ENCODE results near the gene GRIA1.
"Not testable (repeated sequence)": the region's sequence is repeated elsewhere in the genome, so short reads cannot be mapped to it uniquely, and the experiment has no call there.

The GRIA1 gene

DNA sequence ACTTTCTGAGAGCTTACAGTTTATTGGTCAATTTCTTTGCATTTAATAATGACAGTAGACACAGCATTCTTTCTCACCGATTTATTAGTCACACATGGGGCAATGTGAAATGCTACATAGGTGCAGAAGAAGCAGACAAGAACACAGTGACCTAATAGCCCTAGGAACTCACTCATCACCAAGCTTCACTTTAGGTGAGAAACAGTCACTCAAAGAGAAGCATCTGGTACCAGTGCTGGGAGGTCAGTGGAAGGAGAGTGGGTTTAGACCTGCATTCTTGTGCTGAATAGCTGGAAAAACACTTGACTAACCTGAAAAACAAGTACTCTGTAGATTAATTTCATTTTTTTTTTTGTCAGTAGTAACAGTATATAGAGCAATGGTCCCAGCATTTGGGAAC lies 179.6 kb downstream of the GRIA1 start:
- no peak for DNase-seq

DNA sequence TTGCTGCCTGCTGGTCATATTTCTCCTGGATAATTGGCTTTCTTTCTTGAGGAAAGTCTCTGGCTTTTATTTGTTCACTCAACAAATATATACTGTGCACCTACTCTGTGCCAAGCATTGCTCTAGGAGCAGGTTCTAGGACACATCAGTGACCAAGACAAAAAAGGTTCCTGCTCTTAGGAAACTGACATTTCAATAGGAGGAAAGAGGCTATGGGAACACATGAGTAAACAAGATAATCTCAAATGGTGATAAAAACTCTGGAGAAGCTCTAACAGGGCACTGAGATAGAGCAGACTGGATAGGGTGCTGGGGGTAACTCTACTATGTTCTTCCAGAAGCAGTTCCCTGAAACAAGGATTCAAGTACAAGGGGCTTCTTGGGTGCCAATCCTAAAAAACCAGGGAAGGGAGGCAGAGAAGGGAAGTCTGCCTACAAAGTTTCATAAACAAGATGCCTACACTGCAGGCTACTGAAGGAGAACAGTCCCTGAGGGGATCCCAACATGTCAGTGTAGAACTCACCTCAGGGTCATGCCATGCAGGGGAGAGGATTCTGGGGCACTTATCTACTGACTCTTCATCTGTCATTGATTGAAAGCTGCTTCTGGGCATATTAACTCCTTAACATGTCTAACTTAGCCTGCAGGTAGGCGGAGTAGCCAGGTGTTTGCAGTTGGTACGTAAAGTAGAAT lies 181.3 kb downstream of the GRIA1 start:
- DNase-seq, result no peak

DNA sequence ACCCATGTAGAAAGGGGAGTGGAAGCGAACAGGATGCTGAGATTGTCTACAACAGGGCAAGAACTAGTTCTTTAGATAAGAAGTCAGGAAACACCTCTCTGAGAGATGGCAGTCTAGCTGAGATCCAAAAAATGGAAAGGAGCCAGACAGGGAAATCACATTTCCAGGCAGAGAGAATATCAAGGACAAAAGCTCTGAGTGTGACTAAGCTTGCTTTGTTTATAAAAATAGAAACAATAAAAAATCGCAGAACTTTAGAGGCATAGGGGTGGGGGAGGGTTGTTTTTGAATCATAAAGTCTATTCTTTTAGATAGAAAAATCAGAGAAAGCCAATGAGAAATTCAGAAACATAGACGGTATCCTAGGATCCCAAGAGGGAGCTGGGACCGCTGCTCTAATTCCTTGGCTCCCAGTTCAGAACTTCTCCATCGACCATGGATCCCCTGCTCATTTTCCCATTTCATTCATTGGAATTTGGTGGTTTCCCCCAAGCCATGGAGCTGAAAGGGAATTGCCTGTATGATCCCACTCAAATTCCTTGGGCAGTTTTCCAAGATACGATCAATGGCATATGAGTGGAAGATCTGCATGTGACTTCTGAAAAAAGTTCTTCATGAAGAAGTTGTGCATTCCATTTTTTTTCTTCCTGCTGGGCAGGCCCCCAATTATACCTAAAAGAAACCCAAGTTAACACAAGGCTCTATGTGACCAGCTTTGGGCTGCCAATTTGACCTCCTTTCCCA lies 182.0 kb downstream of the GRIA1 start:
- DNase-seq, result no peak

GRCh38 chr5:153674356-153674755 lies 183.9 kb downstream of the GRIA1 start:
- DNase-seq, result no peak

GRCh38 chr5:153676406-153676805 lies 185.9 kb downstream of the GRIA1 start:
- DNase-seq, result no peak

- DNase-seq, result no peak
Measured at GRCh38 chr5:153676821-153677220, 186.4 kb downstream of the GRIA1 start.

GRCh38 chr5:153678617-153679329 lies 188.3 kb downstream of the GRIA1 start:
- DNase-seq, result no peak

- no peak for DNase-seq
Measured at GRCh38 chr5:153690236-153690635, 199.8 kb downstream of the GRIA1 start.

- no peak for DNase-seq
Measured at GRCh38 chr5:153696256-153696655, 205.8 kb downstream of the GRIA1 start.

GRCh38 chr5:153699035-153699434 lies 208.6 kb downstream of the GRIA1 start:
- no peak for DNase-seq

- no peak for DNase-seq
Measured at GRCh38 chr5:153700940-153701339, 210.5 kb downstream of the GRIA1 start.

- DNase-seq, result no peak
Measured at GRCh38 chr5:153702265-153702664, 211.8 kb downstream of the GRIA1 start.

GRCh38 chr5:153704110-153704509 lies 213.6 kb downstream of the GRIA1 start:
- DNase-seq, result no peak

DNA sequence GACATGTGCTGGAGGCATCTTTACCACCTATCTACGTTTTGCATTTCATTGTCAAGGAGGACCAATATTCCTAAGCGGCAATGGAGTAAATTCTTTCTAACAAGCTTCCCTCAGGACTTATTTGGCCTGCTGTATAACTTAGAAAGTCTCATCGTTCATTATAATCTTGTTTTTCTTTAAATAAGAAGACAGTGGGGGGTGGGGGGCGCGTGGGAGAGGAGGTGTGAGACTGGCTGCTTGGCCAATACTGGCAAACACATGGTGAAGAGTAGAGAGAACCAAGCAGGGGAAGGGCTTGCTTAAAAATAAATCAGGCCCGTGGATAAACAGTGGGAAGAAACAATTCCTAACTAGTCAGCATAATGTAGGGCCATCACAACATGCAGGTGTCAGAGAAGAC lies 217.2 kb downstream of the GRIA1 start:
- no peak for DNase-seq

GRCh38 chr5:153711755-153712154 lies 221.3 kb downstream of the GRIA1 start:
- DNase-seq, result no peak

DNA sequence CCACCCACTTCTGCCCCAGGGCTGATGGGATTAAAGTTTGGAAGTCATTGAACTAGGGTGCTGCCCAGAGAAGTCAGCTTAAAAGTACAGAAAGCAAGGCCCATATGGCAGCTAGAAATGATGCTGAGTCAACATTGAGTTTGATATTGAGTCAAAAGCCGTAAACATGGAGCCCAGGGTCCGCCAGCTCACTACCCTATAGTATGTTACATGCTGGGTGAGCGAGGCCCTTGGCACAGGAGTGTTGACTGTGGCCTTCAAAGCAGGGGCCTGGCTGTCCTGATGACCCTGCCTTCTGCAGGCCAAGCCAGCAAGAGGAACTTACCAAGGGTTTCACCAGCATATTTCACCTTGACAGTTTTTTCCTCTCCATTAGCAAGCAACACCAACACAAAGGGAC lies 222.5 kb downstream of the GRIA1 start:
- no peak for DNase-seq

DNA sequence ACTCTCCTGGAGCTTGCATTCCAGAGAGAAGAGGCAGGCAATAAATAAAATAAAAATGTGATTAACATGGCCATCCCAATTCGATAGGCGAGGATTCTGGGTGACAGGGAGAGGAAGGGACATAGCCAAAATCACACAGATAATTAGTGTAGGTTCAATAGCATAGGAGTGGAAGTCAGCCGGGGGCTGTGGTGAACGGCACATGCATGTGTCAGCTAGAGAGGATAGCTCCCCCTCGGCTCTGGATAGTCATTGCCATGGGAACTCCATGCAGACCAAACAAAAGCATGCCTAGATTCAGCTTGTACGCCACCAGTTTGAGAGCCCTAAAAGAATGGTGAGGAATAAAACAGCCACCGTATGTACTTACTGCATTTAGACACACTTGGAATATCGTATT lies 223.5 kb downstream of the GRIA1 start:
- no peak for DNase-seq

DNA sequence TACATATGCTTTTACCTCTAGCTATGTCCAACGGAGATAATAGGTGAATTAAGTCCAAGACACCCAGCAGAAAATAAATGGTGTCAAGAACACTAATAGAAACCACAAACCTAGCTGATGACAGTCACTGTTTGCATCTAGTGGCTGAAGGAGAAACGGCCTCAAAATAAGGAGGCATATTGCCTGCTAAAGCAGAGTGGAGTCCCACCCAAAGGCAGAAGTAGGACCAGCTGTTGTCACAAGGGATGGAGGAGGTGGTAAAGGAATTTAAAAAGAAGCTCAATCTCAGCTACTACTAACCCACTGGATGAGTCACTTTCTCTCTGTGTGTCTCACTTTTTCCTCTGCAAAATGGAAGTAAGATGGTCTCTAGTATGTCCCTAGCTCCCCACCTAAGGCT lies 224.3 kb downstream of the GRIA1 start:
- no peak for DNase-seq

GRCh38 chr5:153717287-153717686 lies 226.8 kb downstream of the GRIA1 start:
- DNase-seq, result no peak

DNA sequence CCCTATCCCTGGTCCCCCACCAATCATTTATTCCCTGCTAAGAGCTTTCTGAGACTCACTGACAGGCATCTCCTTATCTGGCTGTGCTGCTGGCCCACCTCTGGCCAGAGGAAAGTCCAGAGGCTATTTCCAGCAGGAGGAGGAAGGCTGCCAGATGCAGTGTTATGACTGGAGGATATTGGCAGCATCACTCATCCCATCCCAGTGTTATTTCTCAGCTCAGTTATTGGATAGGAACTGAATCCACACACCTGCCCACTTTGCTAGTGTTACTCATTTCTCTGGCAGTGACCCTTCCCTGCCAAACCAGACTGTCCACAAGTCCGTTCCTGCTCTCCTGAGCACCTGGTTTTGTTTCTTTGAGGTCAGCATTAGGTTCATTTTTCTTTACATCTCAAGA lies 228.2 kb downstream of the GRIA1 start:
- no peak for DNase-seq

DNA sequence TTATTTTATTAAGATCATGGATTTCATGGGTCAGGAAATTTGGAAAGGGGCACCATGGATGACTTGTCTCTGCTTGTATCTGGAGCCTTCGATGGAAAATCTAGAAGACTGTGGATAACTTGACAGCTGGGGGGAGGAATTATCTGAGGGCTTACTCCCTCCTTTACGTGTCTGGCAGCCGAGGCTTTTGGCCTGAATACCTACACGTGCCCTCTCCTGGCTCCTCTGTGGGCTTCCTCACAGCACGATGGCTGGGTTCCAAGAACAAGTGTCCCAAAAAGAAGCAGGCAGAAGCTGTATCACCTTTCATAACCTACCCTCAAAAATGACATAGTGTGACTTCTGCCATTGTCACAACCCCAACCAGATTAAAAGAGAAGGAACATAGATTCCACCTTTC lies 228.9 kb downstream of the GRIA1 start:
- no peak for DNase-seq

DNA sequence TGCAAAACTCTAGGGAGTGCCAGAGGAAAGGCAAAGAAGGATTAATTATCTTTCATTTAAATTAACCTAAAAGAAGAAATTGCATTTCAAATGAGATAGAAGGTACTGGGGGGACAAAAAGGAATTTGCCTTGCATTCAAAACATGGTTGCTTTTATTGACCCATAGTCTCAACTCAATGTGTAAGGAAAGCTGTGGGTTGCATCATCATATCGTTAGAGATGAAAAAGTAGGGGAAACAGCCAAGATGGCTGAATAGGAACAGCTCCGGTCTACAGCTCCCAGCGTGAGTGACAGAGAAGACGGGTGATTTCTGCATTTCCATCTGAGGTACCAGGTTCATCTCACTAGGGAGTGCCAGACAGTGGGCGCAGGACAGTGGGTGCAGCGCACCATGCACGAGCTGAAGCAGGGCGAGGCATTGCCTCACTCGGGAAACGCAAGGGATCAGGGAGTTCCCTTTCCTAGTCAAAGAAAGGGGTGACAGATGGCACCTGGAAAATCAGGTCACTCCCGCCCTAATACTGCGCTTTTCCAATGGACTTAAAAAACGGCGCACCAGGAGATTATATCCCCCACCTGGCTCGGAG lies 232.6 kb downstream of the GRIA1 start:
- DNase-seq, result not testable (repeated sequence)

GRCh38 chr5:153742060-153742459 lies 251.6 kb downstream of the GRIA1 start:
- DNase-seq, result no peak

Measured in suppressor macrophage (primary cell).